Suppressor macrophage treated with lipopolysaccharide for 4 hours (primary cell): ENCODE measurements around the gene CARMIL1.

Experiments used
- DNase-seq: peaks from one replicate; pipeline ENCODE4 v3.0.0-alpha.2; 2020

CARMIL1 gene

GRCh38 chr6:25278914-25279747 is at the start of gene CARMIL1:
Gene CARMIL1, plus strand, starts transcription at chr6:25279374. Its CDS starts 422 bp downstream, at chr6:25279796.
- peak; percentile 70 for DNase-seq

- DNase-seq, result no peak
Observed at GRCh38 chr6:25229671-25230321, 49.4 kb upstream of the CARMIL1 start.

GRCh38 chr6:25232479-25232878 is 46.7 kb upstream of the CARMIL1 start:
- no peak for DNase-seq

GRCh38 chr6:25233226-25233625 is 45.9 kb upstream of the CARMIL1 start:
- DNase-seq, result no peak

- DNase-seq, result no peak
Observed at GRCh38 chr6:25237579-25237978, 41.6 kb upstream of the CARMIL1 start.

- no peak for DNase-seq
Observed at GRCh38 chr6:25239059-25239458, 40.1 kb upstream of the CARMIL1 start.

- no peak for DNase-seq
Observed at GRCh38 chr6:25239498-25239897, 39.7 kb upstream of the CARMIL1 start.

GRCh38 chr6:25242567-25242966 is 36.6 kb upstream of the CARMIL1 start:
- DNase-seq, result no peak

- DNase-seq, result no peak
Observed at GRCh38 chr6:25244865-25245264, 34.3 kb upstream of the CARMIL1 start.

- no peak for DNase-seq
Observed at GRCh38 chr6:25248123-25248522, 31.1 kb upstream of the CARMIL1 start.

GRCh38 chr6:25249133-25249532 is 30.0 kb upstream of the CARMIL1 start:
- no peak for DNase-seq

- no peak for DNase-seq
Observed at GRCh38 chr6:25250878-25251277, 28.3 kb upstream of the CARMIL1 start.

- no peak for DNase-seq
Observed at GRCh38 chr6:25251426-25251825, 27.7 kb upstream of the CARMIL1 start.

GRCh38 chr6:25253351-25253750 is 25.8 kb upstream of the CARMIL1 start:
- DNase-seq, result no peak

- DNase-seq, result no peak
Observed at GRCh38 chr6:25254671-25255070, 24.5 kb upstream of the CARMIL1 start.

- DNase-seq, result peak; percentile 15
Observed at GRCh38 chr6:25257686-25258348, 21.4 kb upstream of the CARMIL1 start.

- DNase-seq, result no peak
Observed at GRCh38 chr6:25259756-25260155, 19.4 kb upstream of the CARMIL1 start.

- DNase-seq, result no peak
Observed at GRCh38 chr6:25263657-25264056, 15.5 kb upstream of the CARMIL1 start.

GRCh38 chr6:25266456-25267100 is 12.6 kb upstream of the CARMIL1 start:
- no peak for DNase-seq

- DNase-seq, result no peak
Observed at GRCh38 chr6:25267662-25268061, 11.5 kb upstream of the CARMIL1 start.

- DNase-seq, result no peak
Observed at GRCh38 chr6:25270559-25270958, 8.6 kb upstream of the CARMIL1 start.

GRCh38 chr6:25275436-25275835 is 3.7 kb upstream of the CARMIL1 start:
- peak; percentile 32 for DNase-seq

- DNase-seq, result no peak
Observed at GRCh38 chr6:25277386-25277785, 1.8 kb upstream of the CARMIL1 start.
